AG04449 (cell line): Measurements from ENCODE around the gene MGAT4B.

Experiments used
- CTCF ChIA-PET: fragments of 350-600 bp; formaldehyde crosslinking; extraction: SDS; loops from one replicate; lab custom pipeline; 2021; ENCODE audit warnings: antibody characterized with exemption; lab: Yijun Ruan, JAX
- POLR2A ChIA-PET: fragments of 400-600, 350-600 bp; formaldehyde crosslinking; extraction: SDS; loops from one replicate; lab custom pipeline; 2020; ENCODE audit warnings: antibody characterized with exemption, inconsistent platforms; lab: Yijun Ruan, JAX
- DNase-seq: peaks from one replicate; pipeline ENCODE4 v3.0.0-alpha.2; 2010; ENCODE audit warnings: low read depth, low spot score
- H3K4me3 ChIP-seq: 2 replicates; pipeline ENCODE4 v1.5.1; 2011; ENCODE audit warnings: low read depth, mild to moderate bottlenecking, control low read depth, low read length
- TF ChIP-seq, protein P1 (sequence below): IDR thresholded peaks from one replicate; pipeline ENCODE4 v1.5.1; 2011; ENCODE audit warnings: mild to moderate bottlenecking, moderate library complexity, low read length, control low read depth, inconsistent platforms; ENCODE audit not compliant: insufficient read depth; ENCODE audit errors: missing control alignments

MGAT4B gene

DNA sequence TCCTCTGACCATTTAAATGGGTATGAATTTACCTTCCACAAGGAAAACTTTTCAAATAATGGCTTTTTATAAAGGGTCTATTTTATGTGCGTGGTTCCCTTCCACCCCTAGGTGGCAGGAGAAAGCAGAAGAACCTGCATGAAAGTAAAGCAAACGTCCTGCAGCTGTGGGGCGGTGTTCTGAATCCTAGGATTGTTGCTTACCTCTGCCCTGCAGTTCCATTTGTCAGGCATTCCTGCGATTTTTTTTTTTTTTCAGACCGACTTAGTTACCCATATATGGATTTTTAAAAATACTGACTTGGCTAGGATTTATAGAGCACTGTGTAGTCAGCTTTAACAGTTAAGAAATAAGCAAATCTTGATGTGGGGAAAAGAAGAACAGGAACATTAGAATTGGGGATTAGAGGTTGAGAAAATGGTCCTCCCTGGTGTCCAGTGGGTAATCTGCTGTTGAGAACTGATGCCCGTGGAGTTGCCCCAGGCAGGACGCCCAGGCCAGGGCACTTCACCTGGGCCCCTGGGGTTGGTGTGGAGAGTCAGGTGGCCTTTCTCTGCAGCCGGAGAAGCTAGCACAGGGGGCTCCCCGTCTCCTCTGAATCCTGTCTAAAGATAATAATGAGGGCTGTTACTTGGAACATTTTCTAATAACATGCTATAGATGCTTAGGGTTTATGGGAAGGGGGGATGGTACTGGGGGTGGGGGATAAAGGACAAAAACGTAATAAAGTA is 43.3 kb downstream of the MGAT4B start:
- ChIA-PET CTCF (interaction anchor here (0.6 to 4.9 kb wide), 36 partner anchors 8 to 1210 kb away, joined by 3 to 42 read pairs (median 5); partner anchors contain the start of genes CBY3 and LTC4S), POLR2A (interaction anchor here (3.1 kb wide), 1 partner anchor 57 kb away, joined by 8 read pairs; the partner anchor contains the start of gene SQSTM1)

DNA sequence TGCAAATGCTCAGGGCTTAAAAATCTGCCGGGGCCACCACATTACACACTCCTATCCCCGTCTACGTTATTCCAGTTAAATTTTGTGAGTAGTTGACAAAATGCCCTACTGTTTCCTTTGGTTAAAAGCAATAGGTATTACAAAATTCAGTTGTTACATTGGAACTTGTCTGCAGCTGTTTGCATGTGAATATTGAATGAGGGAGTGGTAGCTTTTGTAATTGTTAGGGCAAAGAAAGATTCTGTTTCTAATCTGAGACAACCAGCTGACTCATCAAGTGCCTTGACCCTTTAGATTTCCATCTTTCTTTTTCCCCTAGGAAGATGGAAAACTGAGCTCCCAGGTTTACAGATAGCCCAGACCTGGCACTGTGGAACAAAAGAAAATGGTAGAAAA is 43.9 kb downstream of the MGAT4B start:
- CTCF ChIA-PET = interaction anchor here (0.6 to 4.9 kb wide), 31 partner anchors 9 to 1211 kb away, joined by 3 to 42 read pairs (median 7); partner anchors contain the start of genes CBY3 and LTC4S
- TF ChIP-seq, protein P1, sequence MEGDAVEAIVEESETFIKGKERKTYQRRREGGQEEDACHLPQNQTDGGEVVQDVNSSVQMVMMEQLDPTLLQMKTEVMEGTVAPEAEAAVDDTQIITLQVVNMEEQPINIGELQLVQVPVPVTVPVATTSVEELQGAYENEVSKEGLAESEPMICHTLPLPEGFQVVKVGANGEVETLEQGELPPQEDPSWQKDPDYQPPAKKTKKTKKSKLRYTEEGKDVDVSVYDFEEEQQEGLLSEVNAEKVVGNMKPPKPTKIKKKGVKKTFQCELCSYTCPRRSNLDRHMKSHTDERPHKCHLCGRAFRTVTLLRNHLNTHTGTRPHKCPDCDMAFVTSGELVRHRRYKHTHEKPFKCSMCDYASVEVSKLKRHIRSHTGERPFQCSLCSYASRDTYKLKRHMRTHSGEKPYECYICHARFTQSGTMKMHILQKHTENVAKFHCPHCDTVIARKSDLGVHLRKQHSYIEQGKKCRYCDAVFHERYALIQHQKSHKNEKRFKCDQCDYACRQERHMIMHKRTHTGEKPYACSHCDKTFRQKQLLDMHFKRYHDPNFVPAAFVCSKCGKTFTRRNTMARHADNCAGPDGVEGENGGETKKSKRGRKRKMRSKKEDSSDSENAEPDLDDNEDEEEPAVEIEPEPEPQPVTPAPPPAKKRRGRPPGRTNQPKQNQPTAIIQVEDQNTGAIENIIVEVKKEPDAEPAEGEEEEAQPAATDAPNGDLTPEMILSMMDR = no peak
- POLR2A ChIA-PET = interaction anchor here (0.5 to 3.1 kb wide), 3 partner anchors 32 to 139 kb away, joined by 3 to 8 read pairs (median 3); partner anchors contain the start of genes HNRNPH1 and SQSTM1
- no peak for DNase-seq
- no peak overlapping the region for H3K4me3 ChIP-seq

More for the DNA sequence above, 43.3 kb downstream of the MGAT4B start:
- peak; percentile 51 for DNase-seq
- no peak overlapping the region for H3K4me3 ChIP-seq
- TF ChIP-seq, protein P1 = peak; percentile 71

DNA sequence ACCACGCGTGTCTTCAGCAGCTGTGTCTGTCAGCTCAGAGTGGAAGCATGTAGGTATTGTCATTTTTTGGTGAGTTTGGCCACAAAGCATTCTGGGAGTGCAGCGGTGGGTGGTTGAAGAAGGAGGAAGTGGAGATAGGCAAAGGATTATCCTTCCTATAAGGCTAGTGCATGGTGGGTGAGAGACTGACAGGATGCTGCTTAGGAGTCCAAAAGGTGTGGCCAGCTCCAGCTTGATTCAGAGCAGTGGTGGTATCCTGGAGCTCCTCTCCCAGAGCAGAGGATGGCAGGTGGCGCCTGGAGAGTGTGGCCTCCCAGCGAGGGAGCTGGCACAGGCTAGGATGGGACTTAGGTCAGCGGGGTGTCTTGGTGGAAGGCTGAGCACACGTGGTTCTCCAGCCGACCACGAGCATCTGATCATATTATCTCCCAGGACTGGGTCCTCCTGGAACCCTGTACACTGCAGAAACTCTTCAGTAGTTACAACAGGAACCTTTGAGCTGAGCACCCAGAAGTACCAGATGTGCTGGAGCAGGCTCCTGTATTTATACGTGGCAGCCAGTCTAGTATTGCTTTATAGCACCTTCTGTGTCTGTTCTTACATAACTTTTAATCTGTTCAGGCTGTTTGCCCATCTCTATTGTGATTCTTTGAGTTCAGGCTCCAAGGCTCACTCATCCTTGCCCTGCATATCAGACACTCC is 44.4 kb downstream of the MGAT4B start:
- no peak overlapping the region; the same call in 1 of the 2 replicates for H3K4me3 ChIP-seq
- DNase-seq = no peak
- ChIA-PET CTCF (interaction anchor here (0.6 to 4.9 kb wide), 33 partner anchors 8 to 1212 kb away, joined by 3 to 42 read pairs (median 5); partner anchors contain the start of genes CBY3 and LTC4S), POLR2A (interaction anchor here (0.5 to 3.1 kb wide), 3 partner anchors 31 to 138 kb away, joined by 3 to 8 read pairs (median 3); partner anchors contain the start of genes HNRNPH1 and SQSTM1)
- TF ChIP-seq, protein P1 = no peak

DNA sequence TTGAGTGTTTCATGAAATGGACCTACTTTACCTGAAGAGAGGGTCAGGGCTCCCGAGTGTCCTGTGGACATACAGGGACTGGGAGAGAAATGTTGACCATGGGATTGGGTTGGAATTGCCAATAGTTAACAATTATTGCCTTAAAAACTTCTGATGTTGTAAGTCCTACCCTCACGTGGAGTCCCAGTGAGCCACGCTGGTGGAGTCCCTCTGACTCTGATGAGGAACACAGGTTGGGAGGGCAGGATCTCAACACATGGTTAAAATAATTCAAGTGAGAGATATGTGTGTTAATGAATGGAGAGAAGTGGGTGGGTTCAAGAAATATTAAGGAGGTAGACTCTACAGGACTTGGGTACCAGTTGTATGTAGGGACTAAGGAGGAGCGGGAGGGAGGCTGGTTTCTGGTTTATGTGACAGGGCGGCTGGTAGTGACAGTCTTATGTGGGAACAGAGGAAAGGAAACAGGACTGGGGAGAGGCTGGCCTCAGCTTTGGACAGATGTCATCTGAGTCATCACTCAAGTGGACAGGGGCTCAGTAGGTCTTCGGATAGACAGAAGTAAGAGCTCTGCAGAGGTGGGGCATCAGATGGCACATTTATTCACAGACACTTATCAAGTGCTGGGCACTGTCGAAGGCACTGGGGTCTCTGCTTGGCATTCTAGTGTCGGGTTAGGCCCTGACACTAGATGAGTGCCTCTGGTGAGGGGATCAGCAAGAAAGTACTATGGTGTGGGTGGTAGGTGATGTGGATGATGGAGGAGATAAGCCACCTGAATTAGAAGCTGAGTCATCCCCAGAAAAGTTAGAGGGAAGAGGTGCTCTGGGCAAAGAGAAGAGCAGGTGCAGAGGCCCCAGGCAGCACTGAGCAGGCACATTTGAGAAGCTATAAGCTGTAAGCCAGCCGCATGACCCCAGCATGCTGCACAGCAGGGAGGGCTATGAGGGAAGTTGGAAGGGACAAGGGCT is 46.8 kb downstream of the MGAT4B start:
- ChIA-PET POLR2A (no interaction called here), CTCF (no interaction called here)
- DNase-seq = no peak
- no peak overlapping the region for H3K4me3 ChIP-seq
- TF ChIP-seq, protein P1 = no peak

DNA sequence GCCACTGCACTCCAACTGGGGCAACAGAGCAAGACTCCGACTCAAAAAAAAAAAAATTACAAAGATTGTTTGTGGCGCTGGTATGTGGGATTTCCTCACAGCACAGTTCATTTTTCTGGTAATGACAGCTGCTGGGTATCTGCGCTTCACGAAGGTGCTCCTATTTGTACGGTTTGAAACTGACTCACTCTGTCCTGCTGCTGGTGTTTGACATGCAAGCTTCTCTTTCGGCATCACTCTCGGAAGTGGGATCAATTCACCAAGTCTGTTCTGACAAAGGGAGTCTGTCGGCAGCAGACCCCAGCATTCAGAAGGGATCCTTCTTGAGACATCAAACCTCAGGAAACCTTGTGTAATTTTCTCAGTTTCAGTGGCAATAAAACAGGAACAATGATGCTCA is 47.7 kb downstream of the MGAT4B start:
- DNase-seq = no peak
- CTCF ChIA-PET = interaction anchor here (1.4 kb wide), 1 partner anchor 9 kb away, joined by 5 read pairs; no protein-coding TSS in a partner anchor

More for the DNA sequence above, 47.7 kb downstream of the MGAT4B start:
- TF ChIP-seq, protein P1 = no peak
- POLR2A ChIA-PET = no interaction called here
- H3K4me3 ChIP-seq = no peak overlapping the region
